Measurements from ENCODE around the gene IRF7. TPM values are rescaled to one million over a fixed set of nuclear protein-coding genes. Genes with fewer than 3 reads are reported as not detected.

Gene IRF7
- total RNA-seq, 1 donor from 2014 or later = 75.4 TPM

DNA sequence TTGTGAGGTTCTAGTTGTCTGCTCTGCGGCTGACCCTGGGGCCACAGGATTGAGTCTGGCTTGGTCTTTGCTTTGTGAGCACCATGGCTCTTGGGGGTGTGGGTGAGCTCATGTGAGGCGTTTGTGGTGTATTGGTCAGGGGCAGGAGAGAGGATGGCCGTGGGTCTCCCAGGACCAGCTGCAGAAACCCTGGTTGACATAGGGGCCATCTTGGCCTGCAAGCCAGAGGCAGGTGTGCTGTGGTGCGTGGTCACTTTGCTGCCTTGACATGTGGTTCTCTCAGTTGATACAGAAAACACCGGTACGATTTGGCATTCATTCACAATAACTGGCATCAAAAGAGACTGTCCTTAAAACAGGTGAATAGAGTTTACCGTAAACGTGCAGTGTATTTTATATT lies 28.2 kb downstream of the IRF7 start:
- FAIRE-seq (no peak), DNase-seq (ENCODE audit: low read depth) (no peak)
- H3K4me1 ChIP-seq (ENCODE audit: insufficient read depth, low read length) = peaks cover 11% of the 10 kb centered on the region
- H3K4me3 ChIP-seq (ENCODE audit: insufficient read depth, low read depth, low read length) = no peak overlapping the region
- no peaks in the 10 kb centered on the region for H3K9me3 Mint-ChIP-seq (ENCODE audit: unreplicated experiment)
- peak overlapping the region; percentile 31 for H3K27ac ChIP-seq (ENCODE audit: low read depth, low read length)
- peaks cover 25% of the 10 kb centered on the region for H3K4me1 Mint-ChIP-seq (ENCODE audit: low read depth, unreplicated experiment)
- peaks cover 29% of the 10 kb centered on the region for H3K36me3 Mint-ChIP-seq (ENCODE audit: low read depth, unreplicated experiment)
- peak overlapping the region; percentile 99 for H3K27ac Mint-ChIP-seq (ENCODE audit: unreplicated experiment)
- H3K36me3 ChIP-seq (ENCODE audit: insufficient read depth, low read length) = peaks cover 23% of the 10 kb centered on the region
- H3K4me3 Mint-ChIP-seq (ENCODE audit: unreplicated experiment) = no peak overlapping the region
- peak overlapping the region; percentile 48 for H3K4me2 ChIP-seq (ENCODE audit: low read length)
- peaks cover 74% of the 10 kb centered on the region for H4K20me1 ChIP-seq (ENCODE audit: insufficient read depth, low read length)
- H3K27me3 Mint-ChIP-seq (ENCODE audit: low read depth, unreplicated experiment) = no peaks in the 10 kb centered on the region
- H2AFZ ChIP-seq (ENCODE audit: low read depth, low read length) = no peak overlapping the region
- no peaks in the 10 kb centered on the region for H3K9me3 ChIP-seq (ENCODE audit: insufficient read depth, low read depth, low read length)
- H3K79me2 ChIP-seq (ENCODE audit: insufficient read depth, low read length) = peaks cover 67% of the 10 kb centered on the region
- TF ChIP-seq, protein P1, sequence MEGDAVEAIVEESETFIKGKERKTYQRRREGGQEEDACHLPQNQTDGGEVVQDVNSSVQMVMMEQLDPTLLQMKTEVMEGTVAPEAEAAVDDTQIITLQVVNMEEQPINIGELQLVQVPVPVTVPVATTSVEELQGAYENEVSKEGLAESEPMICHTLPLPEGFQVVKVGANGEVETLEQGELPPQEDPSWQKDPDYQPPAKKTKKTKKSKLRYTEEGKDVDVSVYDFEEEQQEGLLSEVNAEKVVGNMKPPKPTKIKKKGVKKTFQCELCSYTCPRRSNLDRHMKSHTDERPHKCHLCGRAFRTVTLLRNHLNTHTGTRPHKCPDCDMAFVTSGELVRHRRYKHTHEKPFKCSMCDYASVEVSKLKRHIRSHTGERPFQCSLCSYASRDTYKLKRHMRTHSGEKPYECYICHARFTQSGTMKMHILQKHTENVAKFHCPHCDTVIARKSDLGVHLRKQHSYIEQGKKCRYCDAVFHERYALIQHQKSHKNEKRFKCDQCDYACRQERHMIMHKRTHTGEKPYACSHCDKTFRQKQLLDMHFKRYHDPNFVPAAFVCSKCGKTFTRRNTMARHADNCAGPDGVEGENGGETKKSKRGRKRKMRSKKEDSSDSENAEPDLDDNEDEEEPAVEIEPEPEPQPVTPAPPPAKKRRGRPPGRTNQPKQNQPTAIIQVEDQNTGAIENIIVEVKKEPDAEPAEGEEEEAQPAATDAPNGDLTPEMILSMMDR (IDR thresholded peaks at IDR 0.05; ENCODE audit: insufficient read depth, low read depth, low read length) = no peak
- TF ChIP-seq EZH2 (IDR thresholded peaks at IDR 0.05; ENCODE audit: insufficient read depth, low read length) = no peak
- peak overlapping the region; percentile 21 for H3K9ac ChIP-seq (ENCODE audit: low read length)
- no peaks in the 10 kb centered on the region for H3K27me3 ChIP-seq (ENCODE audit: insufficient read depth, low read length)

DNA sequence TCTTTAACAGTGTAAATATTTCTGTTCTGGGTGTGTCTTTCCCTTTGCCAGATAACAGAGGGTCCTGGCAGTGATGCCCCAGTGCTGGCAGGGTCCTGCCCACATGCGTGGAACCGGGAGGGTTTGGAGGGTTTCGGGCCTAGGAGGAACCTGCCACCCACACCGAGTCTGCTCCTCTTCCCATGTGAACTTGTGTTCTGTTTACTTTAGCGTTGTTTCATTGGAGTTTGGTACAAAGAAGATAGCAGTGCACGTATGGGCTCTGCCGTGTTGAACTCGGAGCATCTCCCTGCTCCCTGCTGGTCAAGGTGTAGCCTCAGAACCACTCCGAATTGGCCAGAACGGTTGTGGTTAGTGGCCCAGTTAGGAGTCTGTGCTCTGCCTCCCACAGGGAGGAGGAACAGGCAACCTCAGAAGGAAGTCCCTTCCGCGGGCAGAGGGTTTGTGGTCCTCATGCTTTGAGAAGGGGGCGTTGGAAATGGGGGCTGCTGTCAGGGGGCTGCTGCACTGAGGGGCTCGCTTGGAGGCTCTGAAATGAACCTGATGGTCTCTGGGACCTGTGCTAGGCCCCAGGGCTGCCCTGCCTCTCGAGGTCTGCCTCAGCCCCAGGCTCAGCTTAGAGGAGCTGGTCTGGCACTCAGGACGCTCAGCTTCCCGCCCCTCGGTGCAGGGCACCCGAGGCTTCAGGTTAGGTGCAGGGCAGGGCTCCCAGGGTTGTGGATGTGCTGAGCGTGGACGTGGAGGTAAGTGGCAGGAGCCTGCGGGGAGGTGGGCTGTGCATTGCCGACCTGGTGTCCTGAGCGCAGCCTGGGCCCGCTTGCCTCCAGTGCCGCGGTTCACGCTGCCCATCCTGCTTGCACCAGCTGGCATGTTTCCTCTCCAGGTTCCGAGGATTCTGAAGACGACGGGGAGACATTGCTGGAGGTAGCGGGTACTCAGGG lies 29.1 kb downstream of the IRF7 start:
- H3K9me3 ChIP-seq (ENCODE audit: insufficient read depth, low read depth, low read length) = no peaks in the 10 kb centered on the region
- H3K4me1 ChIP-seq (ENCODE audit: insufficient read depth, low read length) = peaks cover 11% of the 10 kb centered on the region
- DNase-seq (ENCODE audit: low read depth) = no peak
- H3K4me3 Mint-ChIP-seq (ENCODE audit: unreplicated experiment) = no peak overlapping the region
- no peaks in the 10 kb centered on the region for H3K9me3 Mint-ChIP-seq (ENCODE audit: unreplicated experiment)
- H3K9ac ChIP-seq (ENCODE audit: low read length) = no peak overlapping the region
- H3K4me3 ChIP-seq (ENCODE audit: insufficient read depth, low read depth, low read length) = no peak overlapping the region
- TF ChIP-seq, protein P1 (IDR thresholded peaks at IDR 0.05; ENCODE audit: insufficient read depth, low read depth, low read length) = no peak
- TF ChIP-seq EZH2 (IDR thresholded peaks at IDR 0.05; ENCODE audit: insufficient read depth, low read length) = no peak
- H3K27me3 Mint-ChIP-seq (ENCODE audit: low read depth, unreplicated experiment) = no peaks in the 10 kb centered on the region
- H3K27me3 ChIP-seq (ENCODE audit: insufficient read depth, low read length) = no peaks in the 10 kb centered on the region
- peak overlapping the region; percentile 99 for H3K27ac Mint-ChIP-seq (ENCODE audit: unreplicated experiment)
- H3K27ac ChIP-seq (ENCODE audit: low read depth, low read length) = no peak overlapping the region
- no peak for FAIRE-seq
- H3K36me3 ChIP-seq (ENCODE audit: insufficient read depth, low read length) = peaks cover 20% of the 10 kb centered on the region
- peaks cover 27% of the 10 kb centered on the region for H3K4me1 Mint-ChIP-seq (ENCODE audit: low read depth, unreplicated experiment)
- H3K4me2 ChIP-seq (ENCODE audit: low read length) = no peak overlapping the region
- H4K20me1 ChIP-seq (ENCODE audit: insufficient read depth, low read length) = peaks cover 76% of the 10 kb centered on the region
- H2AFZ ChIP-seq (ENCODE audit: low read depth, low read length) = no peak overlapping the region
- peaks cover 25% of the 10 kb centered on the region for H3K36me3 Mint-ChIP-seq (ENCODE audit: low read depth, unreplicated experiment)
- peaks cover 73% of the 10 kb centered on the region for H3K79me2 ChIP-seq (ENCODE audit: insufficient read depth, low read length)

DNA sequence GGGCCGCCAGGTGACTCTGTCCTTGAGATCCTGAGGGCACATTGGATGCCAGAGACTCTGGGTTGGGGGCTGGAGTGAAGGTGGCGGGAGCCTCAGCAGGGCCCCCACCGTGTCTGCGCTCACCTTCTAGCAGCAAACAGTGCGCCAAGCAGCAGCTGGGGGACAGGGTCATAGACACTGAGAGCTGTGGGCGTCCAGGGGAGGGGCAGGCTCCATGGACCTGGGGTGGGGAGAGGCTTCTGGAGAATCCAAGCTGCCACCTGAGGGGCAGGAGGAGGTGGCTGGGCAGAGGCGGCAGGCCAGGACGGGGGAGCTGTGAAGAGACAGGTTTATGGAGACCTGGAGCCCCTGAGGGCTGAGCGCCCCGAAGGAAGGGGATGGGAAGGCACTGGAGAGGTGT lies 31.5 kb downstream of the IRF7 start:
- Histone ChIP-seq H4K20me1 (ENCODE audit: insufficient read depth, low read length) (peaks cover 74% of the 10 kb centered on the region), H3K27me3 (ENCODE audit: insufficient read depth, low read length) (no peaks in the 10 kb centered on the region), H3K36me3 (ENCODE audit: insufficient read depth, low read length) (peaks cover 11% of the 10 kb centered on the region), H3K9me3 (ENCODE audit: insufficient read depth, low read depth, low read length) (no peaks in the 10 kb centered on the region), H3K27ac (ENCODE audit: low read depth, low read length) (no peak overlapping the region), H3K9ac (ENCODE audit: low read length) (no peak overlapping the region), H3K4me2 (ENCODE audit: low read length) (no peak overlapping the region), H3K4me3 (ENCODE audit: insufficient read depth, low read depth, low read length) (no peak overlapping the region), H2AFZ (ENCODE audit: low read depth, low read length) (no peak overlapping the region), H3K79me2 (ENCODE audit: insufficient read depth, low read length) (peaks cover 79% of the 10 kb centered on the region), H3K4me1 (ENCODE audit: insufficient read depth, low read length) (peaks cover 11% of the 10 kb centered on the region)
- Mint-ChIP-seq H3K4me3 (ENCODE audit: unreplicated experiment) (peak overlapping the region; percentile 14), H3K4me1 (ENCODE audit: low read depth, unreplicated experiment) (peaks cover 37% of the 10 kb centered on the region), H3K36me3 (ENCODE audit: low read depth, unreplicated experiment) (peaks cover 23% of the 10 kb centered on the region), H3K27ac (ENCODE audit: unreplicated experiment) (no peak overlapping the region), H3K9me3 (ENCODE audit: unreplicated experiment) (no peaks in the 10 kb centered on the region), H3K27me3 (ENCODE audit: low read depth, unreplicated experiment) (no peaks in the 10 kb centered on the region)
- TF ChIP-seq, protein P1 (IDR thresholded peaks at IDR 0.05; ENCODE audit: insufficient read depth, low read depth, low read length) = no peak
- no peak for TF ChIP-seq EZH2 (IDR thresholded peaks at IDR 0.05; ENCODE audit: insufficient read depth, low read length)
- FAIRE-seq (no peak), DNase-seq (ENCODE audit: low read depth) (no peak)

Data from astrocyte (in vitro differentiated cells and primary cell).